SKM-1 treated with dmso at 0.1 percent for 144 hours (cell line): Measurements from ENCODE around the gene LMOD2.

ENCODE experiments used
- DNase-seq: peaks from one replicate; lab custom pipeline; 2025; ENCODE audit not compliant: unreplicated experiment; lab: John Stamatoyannopoulos, UW

Gene LMOD2

GRCh38 chr7:123637878-123638277, 17.8 kb upstream of the LMOD2 start:
- no peak for DNase-seq

- DNase-seq = no peak
Observed at GRCh38 chr7:123639631-123640030, 16.0 kb upstream of the LMOD2 start.

GRCh38 chr7:123640583-123640982, 15.1 kb upstream of the LMOD2 start:
- DNase-seq = no peak

GRCh38 chr7:123641901-123642300, 13.8 kb upstream of the LMOD2 start:
- DNase-seq = no peak

GRCh38 chr7:123643495-123644441, 11.9 kb upstream of the LMOD2 start:
- DNase-seq = no peak

GRCh38 chr7:123645516-123645915, 10.2 kb upstream of the LMOD2 start:
- no peak for DNase-seq

GRCh38 chr7:123647106-123647730, 8.4 kb upstream of the LMOD2 start:
- DNase-seq = no peak

- no peak for DNase-seq
Observed at GRCh38 chr7:123649964-123650363, 5.7 kb upstream of the LMOD2 start.

GRCh38 chr7:123650595-123650994, 5.1 kb upstream of the LMOD2 start:
- DNase-seq = no peak

GRCh38 chr7:123652406-123652805, 3.3 kb upstream of the LMOD2 start:
- no peak for DNase-seq

- DNase-seq = no peak
Observed at GRCh38 chr7:123653162-123653561, 2.5 kb upstream of the LMOD2 start.

GRCh38 chr7:123656544-123657303, 1.1 kb downstream of the LMOD2 start:
- no peak for DNase-seq

- DNase-seq = no peak
Observed at GRCh38 chr7:123657304-123657685, 1.6 kb downstream of the LMOD2 start.

GRCh38 chr7:123658023-123658422, 2.4 kb downstream of the LMOD2 start:
- DNase-seq = no peak

- DNase-seq = no peak
Observed at GRCh38 chr7:123660514-123661354, 5.1 kb downstream of the LMOD2 start.

- no peak for DNase-seq
Observed at GRCh38 chr7:123661765-123662164, 6.1 kb downstream of the LMOD2 start.

- DNase-seq = no peak
Observed at GRCh38 chr7:123662293-123662692, 6.6 kb downstream of the LMOD2 start.

- DNase-seq = no peak
Observed at GRCh38 chr7:123662755-123663154, 7.1 kb downstream of the LMOD2 start.

- no peak for DNase-seq
Observed at GRCh38 chr7:123663200-123663599, 7.5 kb downstream of the LMOD2 start.

GRCh38 chr7:123665157-123665556, 9.5 kb downstream of the LMOD2 start:
- DNase-seq = no peak

- DNase-seq = no peak
Observed at GRCh38 chr7:123665896-123666295, 10.2 kb downstream of the LMOD2 start.
